ENCODE measurements around the gene CHST11. TPM values are rescaled to one million over a fixed set of nuclear protein-coding genes. Genes with fewer than 3 reads are reported as not detected.
A peak's percentile ranks its signal among the peaks of the same experiment; 100 is the strongest.
"Not testable (repeated sequence)": the region's sequence is repeated elsewhere in the genome, so short reads cannot be mapped to it uniquely, and the experiment has no call there.

The CHST11 gene
- total RNA-seq, 2 donors from 2014 or later = 3.4 to 4.4 TPM

DNA sequence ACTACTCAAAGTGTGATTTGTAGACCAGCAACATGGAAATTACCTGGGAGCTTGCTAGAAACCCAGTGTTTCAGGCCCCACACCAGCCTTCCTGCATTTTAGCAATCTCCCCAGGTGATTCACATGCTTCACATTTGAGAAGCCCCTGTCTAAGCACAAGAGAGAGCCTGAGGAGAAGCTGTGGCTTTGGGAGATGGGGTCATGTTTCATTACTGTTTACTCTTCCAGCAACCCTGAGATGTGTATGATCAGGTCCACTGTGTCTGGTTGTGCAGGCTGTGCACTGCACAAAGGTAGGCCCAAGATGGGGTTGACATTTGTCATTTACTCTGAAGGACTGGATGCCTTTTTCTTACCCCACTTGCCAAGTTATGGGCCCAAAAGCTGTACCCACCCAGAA is 311.3 kb downstream of the CHST11 start:
- DNase-seq (no peak), ATAC-seq (no peak)
- intact Hi-C loops (cut with DNase I, micrococcal nuclease) = no loop called here

DNA sequence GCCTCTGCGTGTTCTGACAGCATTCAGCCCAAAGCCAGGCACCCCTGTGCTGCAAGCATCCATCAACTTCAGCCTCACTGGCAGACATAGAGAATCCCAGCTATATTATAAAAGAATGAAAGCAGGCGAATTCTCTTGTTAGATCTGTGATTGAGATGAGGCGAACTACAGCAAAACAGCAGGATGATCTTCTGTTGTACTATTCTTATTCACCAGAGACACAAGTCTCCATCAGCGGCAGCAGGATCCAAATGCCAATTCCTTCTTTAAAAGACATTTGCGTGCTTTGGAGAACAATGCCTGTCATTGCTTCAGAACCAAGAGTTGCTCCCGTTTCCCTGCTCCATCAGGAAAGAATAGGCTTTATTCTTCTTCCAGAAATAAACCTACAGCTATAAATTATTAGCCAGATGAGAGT is 312.4 kb downstream of the CHST11 start:
- ATAC-seq = no peak
- DNase-seq = no peak
- intact Hi-C loops (cut with DNase I, micrococcal nuclease) = no loop called here

DNA sequence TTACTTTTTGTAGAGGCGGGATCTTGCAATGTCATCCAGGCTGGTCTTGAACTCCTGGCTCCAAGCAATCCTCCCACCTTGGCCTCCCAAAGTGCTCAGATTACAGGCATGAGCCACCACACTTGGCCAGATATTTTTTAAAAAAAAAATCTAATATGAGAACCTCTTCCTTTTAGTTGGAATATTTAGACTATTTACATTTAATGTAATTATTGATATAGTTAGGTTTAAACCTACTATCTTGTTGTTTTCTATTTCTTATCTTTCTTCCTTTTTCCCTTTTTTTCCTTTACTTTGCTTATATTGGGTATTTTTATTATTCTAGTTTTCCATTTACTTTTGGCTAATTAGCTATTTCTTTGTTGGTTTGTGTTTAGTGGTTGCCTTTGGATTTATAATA is 315.6 kb downstream of the CHST11 start:
- intact Hi-C loops (cut with DNase I, micrococcal nuclease) = no loop called here
- ATAC-seq (no peak), DNase-seq (no peak)

DNA sequence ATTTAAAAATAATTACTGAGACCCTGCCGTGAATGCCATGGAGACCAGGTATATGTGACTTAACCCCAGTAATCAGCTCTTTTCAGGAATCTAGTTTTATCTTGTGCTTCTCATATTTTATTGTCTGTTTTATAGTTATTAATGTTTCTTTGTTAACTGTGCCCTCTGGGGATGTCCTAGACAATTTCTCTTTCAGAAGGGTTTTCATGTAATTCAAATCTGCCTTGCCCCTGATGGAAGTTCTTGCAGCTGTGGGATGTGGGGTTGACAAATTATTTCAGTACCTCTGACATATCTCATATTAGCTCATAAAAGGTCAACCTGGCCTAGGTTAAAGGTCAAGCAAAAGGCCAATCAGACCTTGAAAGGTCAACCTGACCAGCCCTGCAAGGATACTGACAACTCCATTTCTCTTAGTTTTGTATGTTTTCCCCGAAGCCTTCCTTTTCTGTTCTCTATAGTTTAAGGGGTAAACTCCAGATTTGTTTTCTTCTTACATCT is 319.0 kb downstream of the CHST11 start:
- DNase-seq (no peak), ATAC-seq (no peak)
- intact Hi-C loops (cut with DNase I, micrococcal nuclease) = no loop called here

DNA sequence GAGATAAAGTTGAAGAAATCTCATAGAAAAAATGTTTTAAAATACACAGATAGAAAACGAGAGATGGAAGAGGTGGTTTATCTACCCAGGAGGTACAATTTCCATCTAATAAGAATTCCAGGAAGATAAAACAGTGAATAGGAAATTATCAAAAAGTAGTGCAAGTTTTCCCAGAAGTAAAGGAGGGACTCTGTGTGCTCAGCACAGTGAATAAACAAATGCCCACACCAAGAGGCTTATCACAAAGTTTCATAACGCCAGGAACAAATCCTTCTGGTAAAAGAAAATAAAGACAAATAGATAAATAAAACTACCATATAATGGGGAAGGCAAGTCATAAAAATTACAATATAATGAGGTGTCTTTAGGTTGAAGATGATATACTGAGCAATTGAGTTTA is 322.4 kb downstream of the CHST11 start:
- DNase-seq = no peak
- ATAC-seq = no peak

DNA sequence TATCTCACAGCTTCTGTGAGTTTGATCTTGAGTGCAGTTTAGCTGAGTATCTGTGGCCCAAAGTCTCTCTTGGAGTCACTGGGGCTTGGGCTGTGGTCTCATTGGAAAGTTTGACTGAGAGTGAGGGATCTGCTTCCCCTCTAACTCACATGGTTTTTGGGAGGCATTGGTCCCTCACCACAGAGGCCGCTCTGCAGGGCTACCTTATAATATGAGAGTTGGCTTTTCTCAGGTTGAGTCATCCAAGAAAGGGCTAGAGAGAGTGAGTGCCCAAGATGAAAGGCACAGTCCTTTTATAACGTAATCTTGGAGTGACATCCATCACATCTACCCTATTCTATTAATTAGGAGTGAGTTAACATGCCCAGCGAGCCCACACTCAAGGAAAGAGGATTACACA is 325.5 kb downstream of the CHST11 start:
- DNase-seq = no peak
- intact Hi-C loops (cut with DNase I, micrococcal nuclease) = no loop called here
- no peak for ATAC-seq

More for the DNA sequence above, 322.4 kb downstream of the CHST11 start:
- intact Hi-C loops (cut with DNase I, micrococcal nuclease) = no loop called here

DNA sequence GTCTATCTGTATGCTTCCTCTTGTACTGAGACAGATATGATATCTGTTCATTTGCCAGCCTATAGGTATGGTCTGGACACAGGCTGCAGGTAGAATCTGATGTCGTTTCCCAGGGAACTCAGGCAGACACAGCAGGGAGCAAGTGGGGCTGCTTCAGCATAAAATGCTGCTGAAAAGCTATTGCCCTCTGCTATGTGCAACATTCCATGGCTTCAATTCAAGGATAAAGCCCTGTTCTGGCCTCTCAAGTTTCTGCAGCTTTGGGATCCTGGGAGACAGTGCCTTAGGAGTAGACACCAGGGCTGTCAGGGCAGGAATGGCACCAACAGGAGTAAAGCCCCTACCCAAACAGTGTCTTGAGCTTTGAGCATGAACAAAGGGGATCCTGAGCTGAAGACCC is 327.8 kb downstream of the CHST11 start:
- ATAC-seq (no peak), DNase-seq (no peak)
- intact Hi-C loops (cut with DNase I, micrococcal nuclease) = no loop called here

DNA sequence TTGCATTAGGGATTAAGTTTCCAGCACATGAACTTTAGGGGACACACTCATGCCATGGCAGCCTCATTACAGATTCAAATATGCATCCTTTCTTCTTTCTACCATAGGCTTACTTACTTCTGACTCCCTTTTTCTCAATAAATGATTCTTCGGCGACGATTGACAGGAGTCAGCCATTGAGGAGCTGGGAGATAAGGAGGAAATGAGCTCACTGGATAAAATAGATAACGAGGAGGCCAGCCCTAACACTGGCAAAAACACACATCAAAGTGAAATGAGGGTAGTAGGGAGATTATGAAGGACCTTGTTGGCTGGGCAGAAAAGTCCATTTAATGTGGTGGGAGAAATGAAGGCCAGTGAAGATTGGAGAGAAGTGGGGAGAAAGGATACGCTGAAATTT is 329.1 kb downstream of the CHST11 start:
- intact Hi-C loops (cut with DNase I, micrococcal nuclease) = no loop called here
- DNase-seq = no peak
- ATAC-seq = no peak

DNA sequence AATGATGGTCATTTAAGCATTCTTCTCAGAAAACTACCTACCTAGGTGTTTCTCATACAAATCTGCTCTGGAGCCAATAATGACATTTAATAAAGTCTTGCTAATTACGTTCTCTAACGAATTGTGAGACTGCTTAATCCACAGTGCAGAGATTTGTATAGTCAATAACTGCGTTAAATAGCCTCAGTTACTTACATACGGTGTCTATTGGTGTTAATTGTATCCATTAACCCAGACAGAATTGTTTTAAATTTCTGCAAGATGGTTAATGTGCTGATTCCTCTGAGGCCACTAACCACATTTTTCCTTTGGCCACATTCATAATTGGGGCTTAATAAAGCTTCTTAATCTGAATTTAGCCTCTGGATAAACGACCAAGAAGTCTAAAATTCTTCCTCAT is 329.6 kb downstream of the CHST11 start:
- ATAC-seq (no peak), DNase-seq (no peak)
- intact Hi-C loops (cut with DNase I, micrococcal nuclease) = no loop called here

DNA sequence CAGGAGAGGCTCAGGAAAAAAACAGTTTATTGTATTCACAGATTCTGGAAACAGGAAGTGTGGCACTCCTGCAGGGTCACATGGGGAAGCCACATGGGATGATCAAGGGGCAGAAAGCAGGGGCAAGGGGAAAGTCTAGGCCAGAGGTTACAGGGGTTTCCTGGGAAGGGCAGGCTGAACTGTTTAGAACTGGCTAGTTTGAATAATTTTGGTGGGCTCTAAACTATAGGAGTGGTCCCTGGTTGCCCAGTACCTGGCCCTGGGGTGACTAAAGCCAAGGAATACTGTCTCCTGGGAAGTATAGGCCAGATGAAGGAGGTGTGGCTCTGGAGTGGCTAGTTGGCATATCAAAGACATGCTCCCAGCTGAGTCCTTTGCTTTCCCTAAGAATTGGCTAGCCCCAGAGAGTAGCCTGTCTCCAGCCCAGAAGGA is 332.1 kb downstream of the CHST11 start:
- no peak for ATAC-seq
- intact Hi-C loops (cut with DNase I, micrococcal nuclease) = no loop called here
- no peak for DNase-seq

DNA sequence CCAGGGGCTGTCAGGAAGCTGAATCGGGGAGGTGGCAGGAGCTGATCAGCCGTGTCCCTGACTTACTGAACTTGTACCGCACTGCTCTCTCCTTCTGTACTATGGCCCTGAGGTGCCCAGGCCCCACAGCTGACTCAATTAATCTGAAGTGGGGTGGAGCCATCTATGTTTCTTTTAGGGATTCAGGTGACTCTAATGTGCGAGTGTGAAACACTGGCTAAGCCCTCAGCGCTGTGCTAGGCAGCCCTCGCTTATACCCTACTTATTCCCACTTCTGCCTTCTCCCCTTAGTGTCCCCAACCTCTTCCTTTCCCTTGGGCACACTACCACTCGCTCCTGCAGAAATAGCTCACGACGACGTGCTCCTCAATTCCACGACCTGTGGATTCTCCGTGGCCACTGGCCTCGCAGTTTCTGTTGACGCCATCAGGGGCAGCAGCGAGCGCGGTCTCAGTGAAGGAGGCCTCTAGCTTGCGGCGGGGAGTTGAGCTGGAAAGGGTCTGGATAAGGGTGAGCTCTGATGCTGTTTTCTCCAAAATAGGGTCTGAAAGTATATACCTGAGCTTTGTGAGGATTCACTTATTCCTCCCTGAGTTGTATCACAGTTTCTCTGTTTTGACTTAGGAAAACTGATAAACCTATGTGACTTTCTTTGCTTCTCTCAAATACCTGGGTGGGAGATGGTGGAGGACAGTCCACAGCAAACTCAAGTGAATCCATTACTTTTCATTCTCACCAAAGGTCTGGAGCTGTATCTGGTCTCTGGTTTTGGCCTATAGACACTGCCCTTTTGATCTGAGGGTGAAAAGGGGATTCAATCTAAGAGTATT is 333.8 kb downstream of the CHST11 start:
- intact Hi-C loops (cut with DNase I, micrococcal nuclease) = no loop called here
- peak; percentile 53 for ATAC-seq
- peak in 1 of 2 donors; percentile 47 for DNase-seq

DNA sequence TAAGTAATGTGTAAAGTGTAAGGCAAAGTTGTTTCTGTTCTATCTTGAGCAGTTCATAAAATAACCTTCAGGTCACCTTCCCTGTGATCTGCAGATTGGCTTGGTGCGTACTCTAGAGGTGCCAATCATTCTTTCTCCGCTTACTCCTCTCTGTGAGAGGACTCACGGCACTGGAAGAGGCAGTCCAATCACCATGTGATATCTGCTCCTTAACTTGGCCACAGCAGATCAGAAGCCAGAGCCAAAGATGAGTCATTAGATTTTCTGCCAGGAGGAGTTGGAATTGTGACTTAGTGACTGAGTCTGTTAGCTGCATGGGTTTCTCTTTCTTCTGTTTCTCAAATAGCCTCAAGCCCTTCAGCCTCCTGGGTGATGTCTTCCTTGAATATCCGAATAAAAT is 335.8 kb downstream of the CHST11 start:
- ATAC-seq (no peak), DNase-seq (peak in 1 of 2 donors; percentile 30)
- intact Hi-C loops (cut with DNase I, micrococcal nuclease) = no loop called here

DNA sequence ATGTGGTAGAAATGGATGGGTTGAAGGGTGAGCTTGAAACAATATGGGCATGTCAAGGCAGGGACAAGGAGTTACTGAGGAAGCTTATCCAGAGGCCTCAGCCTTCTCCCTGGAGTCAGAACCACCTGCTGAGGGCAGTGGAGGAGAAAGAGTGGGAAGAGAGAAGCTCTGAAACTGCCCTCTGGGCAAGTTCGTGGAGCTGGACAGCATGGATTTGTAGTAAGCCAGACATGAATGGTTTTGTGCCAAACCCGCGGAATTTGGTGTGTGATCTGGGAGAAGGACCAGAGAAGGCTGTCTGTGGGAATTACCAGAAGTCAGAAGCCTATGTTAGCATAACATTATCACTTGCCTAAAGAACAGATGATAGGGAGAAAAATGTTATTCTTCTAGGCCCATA is 336.5 kb downstream of the CHST11 start:
- intact Hi-C loops (cut with DNase I, micrococcal nuclease) = no loop called here
- no peak for ATAC-seq
- DNase-seq = peak in 1 of 2 donors; percentile 7

DNA sequence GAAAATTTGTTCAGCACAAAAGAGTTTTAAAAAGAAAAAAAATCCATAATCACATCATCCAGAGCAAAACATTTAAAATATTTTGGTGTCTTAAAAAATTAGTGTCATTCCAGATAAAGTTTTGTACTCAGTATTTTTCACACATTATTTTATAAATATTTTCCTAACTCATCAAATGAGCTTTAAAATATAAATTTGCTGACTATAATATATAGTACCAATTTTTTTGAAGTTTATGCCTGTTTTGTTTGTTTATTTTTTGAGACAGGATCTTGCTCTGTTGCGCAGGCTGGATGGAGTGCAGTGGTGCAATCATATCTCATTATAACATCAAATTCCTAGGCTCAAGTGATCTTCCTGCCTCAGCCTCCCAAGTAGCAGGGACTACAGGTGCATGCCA is 337.2 kb downstream of the CHST11 start:
- DNase-seq (no peak), ATAC-seq (no peak)
- intact Hi-C loops (cut with DNase I, micrococcal nuclease) = no loop called here

DNA sequence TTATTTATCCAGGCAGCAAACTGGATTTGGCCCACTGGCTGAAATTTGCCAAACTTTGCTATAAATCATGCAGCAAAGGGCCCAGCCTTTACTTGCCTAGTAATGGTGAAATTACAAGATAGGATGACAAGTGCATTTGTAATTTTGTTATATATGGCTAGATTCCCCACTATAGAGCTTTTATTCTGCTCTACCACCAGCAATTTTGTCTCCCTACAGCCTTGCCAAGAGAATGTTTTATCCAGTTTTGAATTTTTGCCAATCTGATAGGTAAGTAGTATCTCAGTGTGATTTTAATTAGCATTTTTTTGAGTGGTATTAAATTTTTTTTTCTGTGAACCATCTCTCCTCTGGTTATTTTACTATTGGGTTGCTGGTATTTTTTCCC is 339.7 kb downstream of the CHST11 start:
- no peak for ATAC-seq
- intact Hi-C loops (cut with DNase I, micrococcal nuclease) = no loop called here
- no peak for DNase-seq

DNA sequence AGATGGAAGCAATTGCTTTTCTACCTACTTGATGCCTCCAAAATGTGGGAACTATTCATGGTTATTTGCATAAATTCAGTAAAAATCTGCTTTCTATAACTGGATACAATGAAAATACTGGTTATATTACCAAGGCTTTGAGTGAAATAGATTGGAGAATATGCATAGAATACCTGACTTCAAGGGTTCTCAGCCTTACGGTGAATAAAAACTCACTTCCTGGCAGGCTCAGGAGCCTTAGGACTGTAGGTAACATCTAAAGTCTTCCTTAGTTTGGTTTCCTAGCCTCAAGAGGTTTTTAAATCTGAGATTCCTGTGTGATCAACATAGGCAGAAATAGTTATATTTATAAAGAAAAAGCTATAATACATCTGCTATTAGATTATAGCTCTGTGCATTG is 342.7 kb downstream of the CHST11 start:
- intact Hi-C loops (cut with DNase I, micrococcal nuclease) = no loop called here
- no peak for DNase-seq
- no peak for ATAC-seq

DNA sequence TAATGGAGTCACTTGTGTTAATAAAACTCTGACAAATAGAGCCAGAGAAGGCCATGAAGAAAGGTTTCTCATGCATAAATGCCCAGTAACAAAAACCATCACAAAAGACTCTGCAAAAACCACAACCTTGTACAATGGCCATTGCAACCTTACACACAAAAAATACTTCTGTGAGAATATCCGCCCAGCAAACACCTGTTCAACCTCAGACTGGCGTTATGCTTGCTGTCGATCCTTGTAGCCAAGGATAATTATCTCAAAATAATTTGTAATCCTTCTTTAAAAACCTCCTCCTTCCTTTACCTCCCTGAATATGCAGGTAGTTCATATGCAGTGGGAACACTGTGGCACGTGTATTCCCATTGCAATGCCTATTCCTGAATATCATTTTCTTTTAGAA is 344.3 kb downstream of the CHST11 start:
- intact Hi-C loops (cut with DNase I, micrococcal nuclease) = no loop called here
- ATAC-seq = no peak
- no peak for DNase-seq

DNA sequence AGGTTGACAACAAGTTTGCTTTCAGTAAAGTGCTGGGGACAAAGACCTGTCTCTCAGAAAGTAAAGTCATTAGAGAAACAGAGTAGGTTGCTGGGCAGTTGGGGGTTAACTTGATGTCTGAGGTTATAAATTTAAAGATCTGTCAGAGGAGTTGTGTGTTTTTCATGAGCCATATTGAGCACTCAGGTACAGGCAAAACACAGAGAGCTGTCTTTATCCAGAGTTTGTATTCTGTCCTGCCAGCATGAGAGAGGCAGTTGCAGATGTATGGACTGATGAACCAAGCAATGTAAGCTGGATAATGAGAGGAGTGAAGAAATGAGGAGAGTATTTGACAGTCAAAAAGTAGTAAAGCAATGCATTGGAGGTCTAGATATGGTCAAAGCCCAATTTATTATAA is 344.7 kb downstream of the CHST11 start:
- intact Hi-C loops (cut with DNase I, micrococcal nuclease) = no loop called here
- no peak for DNase-seq
- no peak for ATAC-seq

DNA sequence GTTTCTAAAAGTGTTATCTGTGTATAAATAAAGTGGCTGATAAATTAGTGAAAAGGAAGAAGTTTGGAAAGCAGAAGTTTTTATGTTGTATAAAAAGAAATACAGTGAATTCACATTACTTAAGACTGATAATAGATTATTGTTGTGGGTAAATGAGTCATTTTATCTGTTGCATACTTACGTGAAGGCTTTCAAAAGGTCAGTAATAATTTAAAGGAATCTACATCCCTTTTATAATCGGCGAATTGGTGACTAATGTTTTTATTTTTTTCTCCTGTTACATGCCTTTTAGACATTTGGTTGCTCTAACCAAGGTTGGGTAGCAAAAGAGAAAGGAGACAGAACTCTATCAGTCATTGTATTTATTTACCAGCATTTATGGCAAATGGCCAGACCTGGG is 345.5 kb downstream of the CHST11 start:
- ATAC-seq (no peak), DNase-seq (no peak)

DNA sequence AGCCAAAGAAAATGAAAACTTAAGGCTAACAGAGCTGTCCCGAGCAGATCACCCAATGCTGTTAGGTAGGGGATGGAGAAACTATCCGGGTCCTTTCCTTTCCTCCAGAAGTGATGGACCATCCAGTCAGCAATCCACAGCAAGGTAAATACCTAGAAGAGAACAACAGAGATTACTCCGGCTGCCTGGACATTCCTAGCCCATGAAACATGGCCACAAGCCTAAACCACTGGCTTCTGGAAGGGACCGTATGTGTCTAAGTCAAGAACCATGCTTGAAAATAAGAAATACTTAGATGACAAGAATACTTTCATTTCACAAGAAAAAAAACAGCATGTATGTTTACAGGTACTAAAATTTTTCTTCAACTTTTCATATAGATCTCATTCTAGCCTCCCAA is 348.4 kb downstream of the CHST11 start:
- DNase-seq (no peak), ATAC-seq (no peak)
- intact Hi-C loops (cut with DNase I, micrococcal nuclease) = no loop called here

More for the DNA sequence above, 345.5 kb downstream of the CHST11 start:
- intact Hi-C loops (cut with DNase I, micrococcal nuclease) = no loop called here

DNA sequence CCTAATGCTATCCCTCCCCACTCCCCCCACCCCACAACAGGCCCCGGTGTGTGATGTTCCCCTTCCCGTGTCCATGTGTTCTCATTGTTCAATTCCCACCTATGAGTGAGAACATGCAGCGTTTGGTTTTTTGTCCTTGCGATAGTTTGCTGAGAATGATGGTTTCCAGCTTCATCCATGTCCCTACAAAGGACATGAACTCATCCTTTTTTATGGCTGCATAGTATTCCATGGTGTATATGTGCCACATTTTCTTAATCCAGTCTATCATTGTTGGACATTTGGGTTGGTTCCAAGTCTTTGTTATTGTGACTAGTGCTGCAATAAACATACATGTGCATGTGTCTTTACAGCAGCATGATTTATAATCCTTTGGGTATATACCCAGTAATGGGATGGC is 349.4 kb downstream of the CHST11 start:
- not testable (repeated sequence) for ATAC-seq

More for the DNA sequence above, 349.4 kb downstream of the CHST11 start:
- DNase-seq; intact Hi-C loops (cut with DNase I, micrococcal nuclease): not testable (repeated sequence)
